ENCODE results near the gene SRPX2. TPM values are rescaled to one million over a fixed set of nuclear protein-coding genes. Genes with fewer than 3 reads are reported as not detected.
A peak's percentile ranks its signal among the peaks of the same experiment; 100 is the strongest.

The SRPX2 gene
- total RNA-seq, 1 experiment from 2014 or later: 77.8 TPM

- no TSS peak for BruUV-seq (replicated peaks)
- no peaks in the 10 kb centered on the region for H3K27me3 ChIP-seq (ENCODE audit: insufficient read depth, low read depth)
- POLR2A ChIA-PET (ENCODE audit: unreplicated experiment): no interaction called here
- peak overlapping the region; percentile 3; the same call in 1 of the 2 replicates for H3K4me2 ChIP-seq
- H3K36me3 ChIP-seq (ENCODE audit: low read depth): 0 out of 2 replicates have a peak, but pooled peaks cover 7% of the 10 kb centered on the region
- H3K27ac ChIP-seq: 0 out of 2 replicates have a peak overlapping the region, but pooled peaks have one; percentile 32
- no peaks in the 10 kb centered on the region for H3F3A ChIP-seq (ENCODE audit: insufficient read depth, low read depth)
- peaks cover 15% of the 10 kb centered on the region; the same call in 1 of the 2 replicates for H3K4me1 ChIP-seq (replicated peaks; ENCODE audit: insufficient read depth)
- no peaks in the 10 kb centered on the region for H3K9me3 ChIP-seq (ENCODE audit: insufficient read depth, low read depth)
- CTCF ChIA-PET: interaction anchor here (0.8 kb wide), 1 partner anchor 96 kb away, joined by 3 read pairs; no protein-coding TSS in a partner anchor
- no peaks in the 10 kb centered on the region for H3K79me2 ChIP-seq (ENCODE audit: low read depth)
- no peaks in the 10 kb centered on the region for H4K20me1 ChIP-seq (ENCODE audit: insufficient read depth)
- H2AFZ ChIP-seq: no peak overlapping the region
- no peak for DNase-seq
- intact Hi-C loops (cut with micrococcal nuclease; ENCODE audit: unreplicated experiment): loop anchor here (10.0 kb wide), 1 partner anchor 532 kb away; no protein-coding TSS in a partner anchor
- H3K9me2 ChIP-seq (ENCODE audit: insufficient read depth): no peaks in the 10 kb centered on the region
- TF ChIP-seq CTCF (conservative IDR thresholded peaks at IDR 0.05) (no peak), EZH2 (IDR thresholded peaks at IDR 0.05; ENCODE audit: low read depth) (no peak)
- H3K4me3 ChIP-seq: no peak overlapping the region
Observed at GRCh38 chrX:100672966-100673365, 29.0 kb downstream of the SRPX2 start.

GRCh38 chrX:100673397-100673953 is 29.5 kb downstream of the SRPX2 start:
- Histone ChIP-seq H3K9me2 (ENCODE audit: insufficient read depth) (no peaks in the 10 kb centered on the region), H3K79me2 (ENCODE audit: low read depth) (no peaks in the 10 kb centered on the region), H3F3A (ENCODE audit: insufficient read depth, low read depth) (no peaks in the 10 kb centered on the region), H3K27me3 (ENCODE audit: insufficient read depth, low read depth) (no peaks in the 10 kb centered on the region), H2AFZ (no peak overlapping the region), H3K4me2 (peak overlapping the region; percentile 3; the same call in 1 of the 2 replicates), H3K4me1 (replicated peaks; ENCODE audit: insufficient read depth) (peaks cover 15% of the 10 kb centered on the region; the same call in 1 of the 2 replicates), H3K9me3 (ENCODE audit: insufficient read depth, low read depth) (no peaks in the 10 kb centered on the region), H4K20me1 (ENCODE audit: insufficient read depth) (no peaks in the 10 kb centered on the region), H3K36me3 (ENCODE audit: low read depth) (0 out of 2 replicates have a peak, but pooled peaks cover 7% of the 10 kb centered on the region), H3K4me3 (no peak overlapping the region), H3K27ac (peak overlapping the region; percentile 32; the same call in 1 of the 2 replicates)
- CTCF ChIA-PET: no interaction called here
- POLR2A ChIA-PET (ENCODE audit: unreplicated experiment): no interaction called here
- TF ChIP-seq EZH2 (IDR thresholded peaks at IDR 0.05; ENCODE audit: low read depth) (no peak), CTCF (conservative IDR thresholded peaks at IDR 0.05) (no peak)
- BruUV-seq (replicated peaks): no TSS peak
- no peak for DNase-seq
- intact Hi-C loops (cut with micrococcal nuclease; ENCODE audit: unreplicated experiment): loop anchor here (10.0 kb wide), 1 partner anchor 531 kb away; no protein-coding TSS in a partner anchor

- TF ChIP-seq EZH2 (IDR thresholded peaks at IDR 0.05; ENCODE audit: low read depth): no peak
- TF ChIP-seq CTCF (conservative IDR thresholded peaks at IDR 0.05): no peak
- Histone ChIP-seq H3K4me3 (no peak overlapping the region), H4K20me1 (ENCODE audit: insufficient read depth) (no peaks in the 10 kb centered on the region), H3K9me2 (ENCODE audit: insufficient read depth) (no peaks in the 10 kb centered on the region), H3K4me1 (replicated peaks; ENCODE audit: insufficient read depth) (peaks cover 15% of the 10 kb centered on the region; the same call in 1 of the 2 replicates), H2AFZ (no peak overlapping the region), H3K27me3 (ENCODE audit: insufficient read depth, low read depth) (no peaks in the 10 kb centered on the region), H3K27ac (no peak overlapping the region), H3F3A (ENCODE audit: insufficient read depth, low read depth) (no peaks in the 10 kb centered on the region), H3K79me2 (ENCODE audit: low read depth) (no peaks in the 10 kb centered on the region), H3K9me3 (ENCODE audit: insufficient read depth, low read depth) (no peaks in the 10 kb centered on the region), H3K36me3 (ENCODE audit: low read depth) (0 out of 2 replicates have a peak, but pooled peaks cover 7% of the 10 kb centered on the region), H3K4me2 (no peak overlapping the region)
- intact Hi-C loops (cut with micrococcal nuclease; ENCODE audit: unreplicated experiment): loop anchor here (10.0 kb wide), 1 partner anchor 530 kb away; no protein-coding TSS in a partner anchor
- BruUV-seq (replicated peaks): no TSS peak
- POLR2A ChIA-PET (ENCODE audit: unreplicated experiment): no interaction called here
- DNase-seq: no peak
- CTCF ChIA-PET: no interaction called here
Observed at GRCh38 chrX:100674705-100675104, 30.7 kb downstream of the SRPX2 start.

All from PC-9 (cell line).